GM23248 (cell line): ENCODE results near the gene RAD51D. TPM values are rescaled to one million over a fixed set of nuclear protein-coding genes. Genes with fewer than 3 reads are reported as not detected.
A peak's percentile ranks its signal among the peaks of the same experiment; 100 is the strongest.

Experiments used
- DNase-seq: peaks from one replicate; pipeline ENCODE4 v3.0.0-alpha.2; 2015
- H2AFZ ChIP-seq: fragments of 200-600 bp; sonication (generic); 2 replicates; pipeline ENCODE4 v1.6.1; 2016; ENCODE audit warnings: antibody characterized with exemption
- H3F3A ChIP-seq: fragments of 200-600 bp; sonication (generic); 2 replicates; pipeline ENCODE4 v1.6.1; 2016; ENCODE audit warnings: mild to moderate bottlenecking, antibody characterized with exemption, mixed run types; ENCODE audit not compliant: insufficient read depth
- H3K27ac ChIP-seq: fragments of 200-600 bp; sonication (generic); 2 replicates; pipeline ENCODE4 v1.5.1; 2016; ENCODE audit warnings: mild to moderate bottlenecking
- H3K27me3 ChIP-seq: fragments of 200-600 bp; sonication (generic); replicated peaks from 2 replicates; pipeline ENCODE4 v1.6.1; 2016; ENCODE audit warnings: mild to moderate bottlenecking; ENCODE audit not compliant: insufficient read depth
- H3K36me3 ChIP-seq: fragments of 200-600 bp; sonication (generic); 2 replicates; pipeline ENCODE4 v1.6.1; 2016; ENCODE audit warnings: low read depth, mild to moderate bottlenecking
- H3K4me1 ChIP-seq: fragments of 200-600 bp; sonication (generic); 2 replicates; pipeline ENCODE4 v1.6.1; 2016; ENCODE audit warnings: mild to moderate bottlenecking; ENCODE audit not compliant: insufficient read depth
- H3K4me2 ChIP-seq: fragments of 200-600 bp; sonication (generic); one replicate; pipeline ENCODE4 v1.6.1; 2016; ENCODE audit warnings: mild to moderate bottlenecking; ENCODE audit not compliant: unreplicated experiment
- H3K4me3 ChIP-seq: fragments of 200-600 bp; sonication (generic); 2 replicates; pipeline ENCODE4 v1.5.1; 2016; ENCODE audit warnings: mild to moderate bottlenecking
- H3K79me2 ChIP-seq: fragments of 200-600 bp; sonication (generic); 2 replicates; pipeline ENCODE4 v1.6.1; 2016; ENCODE audit warnings: mild to moderate bottlenecking; ENCODE audit not compliant: insufficient read depth
- H3K9ac ChIP-seq: fragments of 200-600 bp; sonication (generic); 2 replicates; pipeline ENCODE4 v1.6.1; 2016; ENCODE audit warnings: mild to moderate bottlenecking
- H3K9me2 ChIP-seq: fragments of 200-600 bp; sonication (generic); 2 replicates; pipeline ENCODE4 v1.6.1; 2016; ENCODE audit warnings: mixed run types, mild to moderate bottlenecking, moderate library complexity; ENCODE audit not compliant: insufficient read depth
- H3K9me3 ChIP-seq: fragments of 200-600 bp; sonication (generic); one replicate; pipeline ENCODE4 v1.6.1; 2017; ENCODE audit warnings: low read depth
- H4K20me1 ChIP-seq: fragments of 200-600 bp; sonication (generic); 2 replicates; pipeline ENCODE4 v1.6.0; 2016; ENCODE audit not compliant: insufficient read depth
- EZH2 ChIP-seq: fragments of 200-600 bp; sonication (generic); IDR thresholded peaks from 2 replicates; pipeline ENCODE4 v1.6.1; 2018; ENCODE audit warnings: antibody characterized with exemption, mild to moderate bottlenecking; ENCODE audit not compliant: insufficient read depth, poor library complexity, severe bottlenecking
- EZH2phosphoT487 ChIP-seq: fragments of 200-600 bp; sonication (generic); IDR thresholded peaks from 2 replicates; pipeline ENCODE4 v1.6.1; 2018; ENCODE audit warnings: antibody characterized with exemption, moderate library complexity, mild to moderate bottlenecking, low read depth; ENCODE audit not compliant: insufficient read depth
- WGBS, 2 experiments: methylation state at CpG; one replicate each; pipeline ENCODE4 v1.1.6; 2015 to 2017; ENCODE audit warnings: low lambda C conversion rate in 2 of 2, low coverage in 1 of 2; ENCODE audit errors: missing lambda C conversion rate in 2 of 2; 5-methylcytosine and 5-hydroxymethylcytosine counted together
- in situ Hi-C: fragments of 300-500 bp; cut with MboI; formaldehyde crosslinking; loops from 2 replicates; pipeline ENCODE4 v1.15.0; 2020
- polyA plus RNA-seq: library from polyadenylated mRNA; unstranded; fragments of >200 nt; fragmentation: Nextera tagmentation; extraction: Ambion mirVana; gene quantifications from 2 replicates; pipeline ENCODE4 v1.2.1, GENCODE V29; 2016
- total RNA-seq: library from RNA; depleted of rRNA; stranded (reverse); fragments of >200 nt; shearing (Covaris generic); gene quantifications from 2 replicates; pipeline ENCODE4 v1.2.3, GENCODE V29; 2014; rRNA removed

Gene RAD51D
- total RNA-seq (2.8 and 9.9 TPM in 2 replicates), polyA plus RNA-seq (7.7 and 8.0 TPM in 2 replicates)

DNA sequence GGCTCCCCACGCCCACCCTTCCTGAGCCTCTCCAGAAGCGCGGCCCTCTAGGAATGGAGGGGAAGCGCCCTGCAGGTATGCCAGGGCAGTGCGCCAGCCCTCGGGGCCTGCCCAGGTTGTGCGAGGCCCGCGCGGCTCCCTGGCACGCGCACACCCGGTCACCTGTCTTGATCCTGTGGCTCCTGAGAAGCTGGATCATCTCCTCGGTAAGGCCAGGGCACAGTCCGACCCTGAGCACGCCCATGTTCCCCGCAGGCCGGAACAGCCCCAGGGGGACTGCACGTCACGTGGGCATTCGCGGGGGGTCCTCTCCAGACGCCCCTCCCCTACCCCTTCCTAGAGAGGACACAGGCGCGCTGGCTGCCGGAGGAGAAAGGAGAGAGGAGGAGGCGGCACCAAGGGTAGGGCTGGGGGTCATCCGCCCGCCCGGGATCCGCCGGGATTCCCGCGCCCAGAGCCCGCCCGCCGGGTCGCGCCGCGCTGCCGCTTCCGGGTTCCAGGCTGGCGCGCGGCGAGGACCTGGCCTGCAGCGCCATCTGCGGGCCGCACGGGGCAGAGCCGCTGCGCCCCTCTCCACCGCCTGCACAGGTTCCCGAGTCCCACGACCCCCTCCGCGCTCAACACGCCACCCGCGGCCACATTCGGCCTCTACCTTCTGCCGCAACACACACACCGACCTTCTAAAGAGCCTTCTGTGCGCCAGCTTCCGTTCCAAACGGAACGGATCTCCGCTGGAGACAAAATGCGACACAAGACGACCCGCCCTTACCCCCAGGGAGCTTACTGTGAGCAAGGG lies at the start of gene RAD51D:
TSS of gene RAD51D (minus strand) at position 491 of the 796 bp plus-strand sequence. CDS start at position 244, 247 bp downstream.
- peaks cover 8% of the 10 kb centered on the region for H3K4me1 ChIP-seq
- DNase-seq, result peak; percentile 86
- in situ Hi-C loops, result loop anchor here (25.0 kb wide), 2 partner anchors 582 to 707 kb away; no protein-coding TSS in a partner anchor

GRCh38 chr17:35167666-35168065 lies 48.0 kb upstream of the RAD51D start:
- no peaks in the 10 kb centered on the region for H3K79me2 ChIP-seq
- no peaks in the 10 kb centered on the region for H3K9me2 ChIP-seq
- no peak overlapping the region for H3K9ac ChIP-seq
- no peaks in the 10 kb centered on the region for H3K9me3 ChIP-seq
- no peaks in the 10 kb centered on the region for H3K27me3 ChIP-seq
- no peak overlapping the region for H3K4me3 ChIP-seq
- H3K36me3 ChIP-seq, result no peaks in the 10 kb centered on the region
- peaks cover 8% of the 10 kb centered on the region for H3K4me1 ChIP-seq
- no peak overlapping the region for H3K4me2 ChIP-seq
- peak; percentile 54 for DNase-seq
- TF ChIP-seq EZH2phosphoT487, result no peak
- no peak for TF ChIP-seq EZH2
- H2AFZ ChIP-seq, result no peak overlapping the region
- H4K20me1 ChIP-seq, result no peaks in the 10 kb centered on the region
- no peak overlapping the region for H3K27ac ChIP-seq
- in situ Hi-C loops, result loop anchor here (5.0 kb wide), 1 partner anchor 370 kb away; the partner anchor contains the start of gene SLFN12L
- WGBS, 2 experiments, result 88 to 89% methylated on average over 1 of the region's 1 CpG
- no peaks in the 10 kb centered on the region for H3F3A ChIP-seq

More for the DNA sequence above, at the start of gene RAD51D:
- TF ChIP-seq EZH2phosphoT487, result no peak
- Histone ChIP-seq H3F3A (0 out of 2 replicates have a peak, but pooled peaks cover 3% of the 10 kb centered on the region), H3K27ac (no peak within 1 kb of the TSS), H3K4me3 (peak within 1 kb of the TSS; percentile 92), H3K9ac (peak within 1 kb of the TSS; percentile 86), H3K36me3 (no peaks in the 10 kb centered on the region), H3K4me2 (peak within 1 kb of the TSS; percentile 99), H3K9me3 (no peaks in the 10 kb centered on the region), H3K79me2 (peaks cover 20% of the 10 kb centered on the region), H4K20me1 (no peaks in the 10 kb centered on the region), H3K27me3 (no peaks in the 10 kb centered on the region), H3K9me2 (no peaks in the 10 kb centered on the region), H2AFZ (peak within 1 kb of the TSS; percentile 98)
- WGBS, 2 experiments, result 1% methylated on average over 52 to 53 of the region's 72 CpGs

DNA sequence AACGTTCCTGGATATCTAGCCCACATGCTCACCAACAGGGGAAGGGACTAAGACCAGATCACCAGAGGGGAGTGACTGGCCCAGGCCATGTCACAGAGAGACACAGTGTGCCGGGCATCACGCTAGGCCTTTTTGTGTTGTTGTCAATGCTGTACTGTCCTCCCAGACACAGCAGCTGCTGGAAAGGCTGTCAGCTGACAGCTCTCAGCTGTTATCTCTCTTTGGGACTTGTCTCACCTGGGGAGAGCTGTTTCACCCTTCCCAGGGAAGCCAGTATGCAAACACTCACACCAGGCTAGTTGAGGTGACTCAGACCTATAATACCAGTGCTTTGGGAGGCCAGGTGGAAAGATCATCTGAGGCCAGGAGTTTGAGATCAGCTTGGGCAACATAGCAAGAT lies 47.4 kb upstream of the RAD51D start:
- no peak overlapping the region for H3K27ac ChIP-seq
- H3K27me3 ChIP-seq, result no peaks in the 10 kb centered on the region
- 57 to 61% methylated on average over 3 of the region's 3 CpGs for WGBS, 2 experiments
- in situ Hi-C loops, result loop anchor here (5.0 kb wide), 1 partner anchor 370 kb away; the partner anchor contains the start of gene SLFN12L
- H3K9ac ChIP-seq, result no peak overlapping the region
- H3K79me2 ChIP-seq, result no peaks in the 10 kb centered on the region
- no peaks in the 10 kb centered on the region for H3F3A ChIP-seq
- no peak for TF ChIP-seq EZH2
- TF ChIP-seq EZH2phosphoT487, result no peak
- no peaks in the 10 kb centered on the region for H3K9me2 ChIP-seq
- no peaks in the 10 kb centered on the region for H3K36me3 ChIP-seq
- H3K9me3 ChIP-seq, result no peaks in the 10 kb centered on the region
- no peaks in the 10 kb centered on the region for H4K20me1 ChIP-seq
- H3K4me3 ChIP-seq, result no peak overlapping the region
- H3K4me1 ChIP-seq, result peaks cover 6% of the 10 kb centered on the region
- no peak overlapping the region for H3K4me2 ChIP-seq
- DNase-seq, result no peak
- no peak overlapping the region for H2AFZ ChIP-seq

- in situ Hi-C loops, result loop anchor here (5.0 kb wide), 1 partner anchor 371 kb away; the partner anchor contains the start of gene SLFN12L
- H3F3A ChIP-seq, result no peaks in the 10 kb centered on the region
- H3K4me1 ChIP-seq, result peaks cover under 1% of the 10 kb centered on the region; the same call in 1 of the 2 replicates
- no peak overlapping the region for H3K4me2 ChIP-seq
- H3K79me2 ChIP-seq, result no peaks in the 10 kb centered on the region
- no peak overlapping the region for H3K9ac ChIP-seq
- DNase-seq, result no peak
- H4K20me1 ChIP-seq, result no peaks in the 10 kb centered on the region
- no peaks in the 10 kb centered on the region for H3K27me3 ChIP-seq
- no peak overlapping the region for H2AFZ ChIP-seq
- H3K27ac ChIP-seq, result no peak overlapping the region
- H3K36me3 ChIP-seq, result no peaks in the 10 kb centered on the region
- no peaks in the 10 kb centered on the region for H3K9me2 ChIP-seq
- no peak overlapping the region for H3K4me3 ChIP-seq
- no peaks in the 10 kb centered on the region for H3K9me3 ChIP-seq
- TF ChIP-seq EZH2phosphoT487 (no peak), EZH2 (no peak)
- whole genome bisulfite sequencing, 2 experiments, result 67 to 77% methylated on average over 5 of the region's 5 CpGs
These were observed 46.9 kb upstream of the RAD51D start for GRCh38 chr17:35166526-35166925.
